MM.1S (cell line): ENCODE measurements around the gene KLRG1.

ENCODE experiments used
- DNase-seq: peaks from one replicate; pipeline ENCODE4 v3.0.0-alpha.2; 2015
- H2AFZ ChIP-seq: fragments of 300-600 bp; sonication (generic); 2 replicates; pipeline ENCODE4 v1.6.0; 2016; ENCODE audit warnings: antibody characterized with exemption, low read length
- H3F3A ChIP-seq: fragments of 300-600 bp; sonication (generic); 2 replicates; pipeline ENCODE4 v1.6.1; 2016; ENCODE audit warnings: mild to moderate bottlenecking, antibody characterized with exemption, low read length, moderate library complexity, mixed read lengths; ENCODE audit not compliant: insufficient read depth
- H3K27ac ChIP-seq: fragments of 300-600 bp; sonication (generic); 2 replicates; pipeline ENCODE4 v1.5.1; 2016; ENCODE audit warnings: mild to moderate bottlenecking, low read length
- H3K27me3 ChIP-seq: fragments of 300-600 bp; sonication (generic); replicated peaks from 2 replicates; pipeline ENCODE4 v1.6.0; 2016; ENCODE audit warnings: low read length; ENCODE audit not compliant: insufficient read depth
- H3K36me3 ChIP-seq: fragments of 300-600 bp; sonication (generic); replicated peaks from 2 replicates; pipeline ENCODE4 v1.6.1; 2016; ENCODE audit warnings: mild to moderate bottlenecking, low read length, mixed read lengths; ENCODE audit not compliant: insufficient read depth
- H3K4me1 ChIP-seq: fragments of 300-600 bp; sonication (generic); 2 replicates; pipeline ENCODE4 v1.6.1; 2016; ENCODE audit warnings: low read length, mixed read lengths
- H3K4me2 ChIP-seq: fragments of 300-600 bp; sonication (generic); 2 replicates; pipeline ENCODE4 v1.6.0; 2016; ENCODE audit warnings: low read depth, low read length
- H3K4me3 ChIP-seq: fragments of 300-600 bp; sonication (generic); 2 replicates; pipeline ENCODE4 v1.5.1; 2016; ENCODE audit warnings: low read length, mixed read lengths
- H3K79me2 ChIP-seq: fragments of 300-600 bp; sonication (generic); 2 replicates; pipeline ENCODE4 v1.6.1; 2016; ENCODE audit warnings: mixed run types, low read length, mixed read lengths
- H3K9ac ChIP-seq: fragments of 300-600 bp; sonication (generic); 2 replicates; pipeline ENCODE4 v1.6.1; 2016; ENCODE audit warnings: low read length, mixed read lengths
- H3K9me2 ChIP-seq: fragments of 300-600 bp; sonication (generic); replicated peaks from 2 replicates; pipeline ENCODE4 v1.6.1; 2016; ENCODE audit warnings: mild to moderate bottlenecking, low read length, mixed read lengths; ENCODE audit not compliant: insufficient read depth
- H3K9me3 ChIP-seq: fragments of 300-600 bp; sonication (generic); replicated peaks from 2 replicates; pipeline ENCODE4 v1.6.1; 2016; ENCODE audit warnings: mild to moderate bottlenecking, low read length, mixed read lengths; ENCODE audit not compliant: insufficient read depth
- H4K20me1 ChIP-seq: fragments of 300-600 bp; sonication (generic); 2 replicates; pipeline ENCODE4 v1.6.1; 2016; ENCODE audit warnings: mild to moderate bottlenecking, low read length, moderate library complexity, mixed read lengths; ENCODE audit not compliant: insufficient read depth
- EZH2 ChIP-seq: fragments of 300-600 bp; sonication (generic); optimal IDR thresholded peaks from 2 replicates; pipeline ENCODE3; 2017; ENCODE audit warnings: low read depth, mild to moderate bottlenecking, antibody characterized with exemption, low read length, mixed read lengths
- EZH2phosphoT487 ChIP-seq: fragments of 300-600 bp; sonication (generic); IDR thresholded peaks from 2 replicates; pipeline ENCODE4 v1.6.1; 2018; ENCODE audit warnings: antibody characterized with exemption, low read length
- TF ChIP-seq, protein P1 (sequence below): fragments of 300-600 bp; sonication (generic); IDR thresholded peaks from 2 replicates; pipeline ENCODE4 v1.5.1; 2016; ENCODE audit warnings: antibody characterized with exemption, low read length, mixed read lengths

KLRG1 gene

GRCh38 chr12:9039397-9039977, 50.1 kb downstream of the KLRG1 start:
- Histone ChIP-seq H3K4me1 (no peaks in the 10 kb centered on the region), H3K4me2 (no peak overlapping the region), H4K20me1 (no peaks in the 10 kb centered on the region), H3K4me3 (no peak overlapping the region), H3K79me2 (no peaks in the 10 kb centered on the region), H2AFZ (no peak overlapping the region), H3K9me3 (no peaks in the 10 kb centered on the region), H3K9ac (no peak overlapping the region), H3K36me3 (no peaks in the 10 kb centered on the region), H3K27ac (no peak overlapping the region), H3K27me3 (no peaks in the 10 kb centered on the region), H3K9me2 (no peaks in the 10 kb centered on the region), H3F3A (no peaks in the 10 kb centered on the region)
- TF ChIP-seq EZH2phosphoT487 (no peak), EZH2 (no peak)
- TF ChIP-seq, protein P1, sequence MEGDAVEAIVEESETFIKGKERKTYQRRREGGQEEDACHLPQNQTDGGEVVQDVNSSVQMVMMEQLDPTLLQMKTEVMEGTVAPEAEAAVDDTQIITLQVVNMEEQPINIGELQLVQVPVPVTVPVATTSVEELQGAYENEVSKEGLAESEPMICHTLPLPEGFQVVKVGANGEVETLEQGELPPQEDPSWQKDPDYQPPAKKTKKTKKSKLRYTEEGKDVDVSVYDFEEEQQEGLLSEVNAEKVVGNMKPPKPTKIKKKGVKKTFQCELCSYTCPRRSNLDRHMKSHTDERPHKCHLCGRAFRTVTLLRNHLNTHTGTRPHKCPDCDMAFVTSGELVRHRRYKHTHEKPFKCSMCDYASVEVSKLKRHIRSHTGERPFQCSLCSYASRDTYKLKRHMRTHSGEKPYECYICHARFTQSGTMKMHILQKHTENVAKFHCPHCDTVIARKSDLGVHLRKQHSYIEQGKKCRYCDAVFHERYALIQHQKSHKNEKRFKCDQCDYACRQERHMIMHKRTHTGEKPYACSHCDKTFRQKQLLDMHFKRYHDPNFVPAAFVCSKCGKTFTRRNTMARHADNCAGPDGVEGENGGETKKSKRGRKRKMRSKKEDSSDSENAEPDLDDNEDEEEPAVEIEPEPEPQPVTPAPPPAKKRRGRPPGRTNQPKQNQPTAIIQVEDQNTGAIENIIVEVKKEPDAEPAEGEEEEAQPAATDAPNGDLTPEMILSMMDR = peak; percentile 78
- DNase-seq = peak; percentile 68

DNA sequence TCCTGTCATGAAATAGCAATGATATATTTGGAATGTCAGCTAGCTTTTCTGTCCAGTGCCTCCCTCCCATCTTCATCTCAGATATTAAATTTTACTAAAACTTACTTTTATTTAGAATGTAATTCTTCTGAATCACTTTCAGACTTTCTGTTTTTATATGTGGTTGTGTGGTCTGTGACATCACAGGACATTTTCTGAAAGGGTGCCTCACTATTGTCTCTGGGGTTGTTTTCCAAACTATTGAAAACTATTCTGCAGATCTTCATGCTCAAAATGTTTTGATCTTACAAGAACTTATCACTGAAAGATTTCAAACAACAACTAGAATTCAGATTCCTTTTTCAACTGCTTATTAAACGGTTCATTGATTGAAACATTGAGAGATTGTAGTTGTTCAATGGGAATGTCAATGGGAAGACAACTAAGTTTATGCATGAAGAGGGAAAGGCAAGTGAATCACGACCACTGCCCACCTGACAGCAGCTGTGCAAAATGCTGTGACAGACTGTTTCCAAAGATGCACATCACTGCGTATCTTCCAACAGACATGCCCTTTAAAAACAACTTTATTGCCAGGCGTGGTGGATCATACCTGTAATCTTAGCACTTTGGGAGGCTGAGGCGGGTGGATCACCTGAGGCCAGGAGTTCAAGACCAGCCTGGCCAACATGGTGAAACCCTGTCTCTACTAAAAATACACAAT, 51.3 kb downstream of the KLRG1 start:
- Histone ChIP-seq H3F3A (no peaks in the 10 kb centered on the region), H4K20me1 (no peaks in the 10 kb centered on the region), H3K36me3 (no peaks in the 10 kb centered on the region), H3K27ac (no peak overlapping the region), H3K4me2 (no peak overlapping the region), H3K4me3 (no peak overlapping the region), H3K9me3 (no peaks in the 10 kb centered on the region), H3K4me1 (no peaks in the 10 kb centered on the region), H2AFZ (no peak overlapping the region), H3K79me2 (no peaks in the 10 kb centered on the region), H3K9me2 (no peaks in the 10 kb centered on the region), H3K27me3 (no peaks in the 10 kb centered on the region), H3K9ac (no peak overlapping the region)
- TF ChIP-seq, protein P1 = no peak
- no peak for TF ChIP-seq EZH2
- no peak for TF ChIP-seq EZH2phosphoT487
- DNase-seq = no peak

DNA sequence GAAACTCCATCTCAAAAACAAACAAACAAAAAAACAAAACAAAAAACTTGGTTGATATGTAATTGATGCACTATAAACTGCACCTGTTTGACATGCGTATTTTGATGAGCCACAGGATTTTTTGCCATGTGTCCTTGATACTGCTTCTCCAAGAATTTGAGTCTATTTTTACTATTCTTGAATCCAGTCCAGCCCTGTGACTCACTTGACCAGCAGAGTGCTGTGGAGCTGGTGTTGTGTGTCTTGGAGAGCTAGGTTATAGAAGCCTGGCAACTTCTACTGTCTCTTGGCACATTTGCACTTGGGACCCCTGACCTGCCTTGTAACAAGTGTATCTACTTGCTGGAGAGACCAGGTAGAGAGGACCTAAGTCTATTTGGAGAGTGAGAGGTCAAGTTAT, 52.0 kb downstream of the KLRG1 start:
- Histone ChIP-seq H3K27me3 (no peaks in the 10 kb centered on the region), H3K4me1 (no peaks in the 10 kb centered on the region), H3K9me2 (no peaks in the 10 kb centered on the region), H3K27ac (no peak overlapping the region), H3K36me3 (no peaks in the 10 kb centered on the region), H2AFZ (no peak overlapping the region), H3K4me3 (no peak overlapping the region), H3K4me2 (no peak overlapping the region), H3K9ac (no peak overlapping the region), H3K79me2 (no peaks in the 10 kb centered on the region), H4K20me1 (no peaks in the 10 kb centered on the region), H3F3A (no peaks in the 10 kb centered on the region), H3K9me3 (no peaks in the 10 kb centered on the region)
- DNase-seq = no peak
- TF ChIP-seq EZH2phosphoT487 (no peak), EZH2 (no peak)
- TF ChIP-seq, protein P1 = no peak
